HEK293T (cell line): ENCODE results near the gene SLC9A7.

Source experiments
- CTCF ChIA-PET: fragments of 350-600 bp; formaldehyde crosslinking; extraction: SDS; loops from one replicate; lab custom pipeline; 2021; ENCODE audit warnings: antibody characterized with exemption, inconsistent platforms; lab: Yijun Ruan, JAX
- POLR2A ChIA-PET: fragments of 350-600 bp; formaldehyde crosslinking; extraction: SDS; loops from one replicate; lab custom pipeline; 2020; ENCODE audit warnings: antibody characterized with exemption, inconsistent platforms; lab: Yijun Ruan, JAX
- DNase-seq: peaks from one replicate; pipeline ENCODE4 v3.0.0; 2012; ENCODE audit warnings: mixed read lengths; ENCODE audit errors: extremely low spot score
- ARNT ChIP-seq: fragments of 450-650 bp; IDR thresholded peaks from 2 replicates; pipeline ENCODE4 v1.6.1; 2017; ENCODE audit warnings: mild to moderate bottlenecking
- BHLHE40 ChIP-seq: fragments of 450-650 bp; IDR thresholded peaks from 2 replicates; pipeline ENCODE4 v1.6.1; 2016; ENCODE audit warnings: mild to moderate bottlenecking, moderate library complexity, borderline replicate concordance
- CTBP1 ChIP-seq: fragments of 450-650 bp; IDR thresholded peaks from 2 replicates; pipeline ENCODE4 v1.6.1; 2016; ENCODE audit warnings: borderline replicate concordance
- ELF4 ChIP-seq: fragments of 450-650 bp; IDR thresholded peaks from 2 replicates; pipeline ENCODE4 v1.6.1; 2017; ENCODE audit warnings: antibody characterized with exemption
- FOXA1 ChIP-seq: fragments of 450-650 bp; IDR thresholded peaks from 2 replicates; pipeline ENCODE4 v1.6.1; 2016; ENCODE audit warnings: mild to moderate bottlenecking
- FOXK2 ChIP-seq: fragments of 450-650 bp; IDR thresholded peaks from 2 replicates; pipeline ENCODE4 v1.6.1; 2016; ENCODE audit warnings: mild to moderate bottlenecking
- FOXM1 ChIP-seq: fragments of 450-650 bp; IDR thresholded peaks from 2 replicates; pipeline ENCODE4 v1.6.1; 2017; ENCODE audit warnings: mild to moderate bottlenecking, borderline replicate concordance
- HDGF ChIP-seq: fragments of 450-650 bp; IDR thresholded peaks from 2 replicates; pipeline ENCODE4 v1.6.1; 2017; ENCODE audit warnings: antibody characterized with exemption, borderline replicate concordance
- L3MBTL2 ChIP-seq: fragments of 450-650 bp; conservative IDR thresholded peaks from 2 replicates; pipeline ENCODE4 v1.6.1; 2016; ENCODE audit warnings: mild to moderate bottlenecking
- LEF1 ChIP-seq: fragments of 450-650 bp; IDR thresholded peaks from 2 replicates; pipeline ENCODE4 v1.6.1; 2017; ENCODE audit warnings: mild to moderate bottlenecking, borderline replicate concordance
- NFRKB ChIP-seq: fragments of 450-650 bp; IDR thresholded peaks from 2 replicates; pipeline ENCODE4 v1.6.1; 2016; ENCODE audit warnings: mild to moderate bottlenecking, moderate library complexity
- PKNOX1 ChIP-seq: fragments of 450-650 bp; IDR thresholded peaks from 2 replicates; pipeline ENCODE4 v1.6.1; 2016
- SP1 ChIP-seq: fragments of 450-650 bp; IDR thresholded peaks from 2 replicates; pipeline ENCODE4 v1.6.1; 2017
- SUZ12 ChIP-seq: fragments of 450-650 bp; IDR thresholded peaks from 2 replicates; pipeline ENCODE4 v1.6.1; 2016; ENCODE audit warnings: mild to moderate bottlenecking
- TARDBP ChIP-seq: fragments of 450-650 bp; IDR thresholded peaks from 2 replicates; pipeline ENCODE4 v1.6.1; 2016
- ZNF384 ChIP-seq: fragments of 450-650 bp; IDR thresholded peaks from 2 replicates; pipeline ENCODE4 v1.6.1; 2016

Gene SLC9A7

GRCh38 chrX:46617906-46618305, 141.0 kb downstream of the SLC9A7 start:
- POLR2A ChIA-PET: no interaction called here
- CTCF ChIA-PET: no interaction called here
- DNase-seq: no peak
- TF ChIP-seq FOXM1: no peak
- TF ChIP-seq NFRKB: no peak
- TF ChIP-seq BHLHE40: no peak
- no peak for TF ChIP-seq HDGF
- TF ChIP-seq FOXA1: no peak
- TF ChIP-seq SUZ12: no peak
- no peak for TF ChIP-seq TARDBP
- no peak for TF ChIP-seq FOXK2
- no peak for TF ChIP-seq PKNOX1
- no peak for TF ChIP-seq ZNF384
- no peak for TF ChIP-seq L3MBTL2
- TF ChIP-seq LEF1: no peak
- TF ChIP-seq ELF4: no peak
- no peak for TF ChIP-seq ARNT
- no peak for TF ChIP-seq SP1

- TF ChIP-seq FOXK2 (no peak), SP1 (no peak), L3MBTL2 (no peak), CTBP1 (no peak), FOXA1 (no peak), PKNOX1 (no peak), BHLHE40 (no peak), TARDBP (no peak), HDGF (no peak)
- POLR2A ChIA-PET: no interaction called here
- no peak for DNase-seq
- CTCF ChIA-PET: no interaction called here
Observed at GRCh38 chrX:46611658-46612362, 147.1 kb downstream of the SLC9A7 start.

GRCh38 chrX:46610070-46610658, 148.8 kb downstream of the SLC9A7 start:
- ChIA-PET CTCF (no interaction called here), POLR2A (no interaction called here)
- TF ChIP-seq FOXK2 (no peak), ZNF384 (no peak), HDGF (no peak), PKNOX1 (no peak), NFRKB (no peak)
- DNase-seq: no peak

- TF ChIP-seq ARNT (no peak), SUZ12 (no peak), ELF4 (no peak), FOXM1 (no peak), SP1 (no peak), NFRKB (no peak), TARDBP (no peak), FOXA1 (no peak), HDGF (no peak), ZNF384 (no peak), PKNOX1 (no peak), BHLHE40 (no peak), CTBP1 (no peak), L3MBTL2 (no peak), LEF1 (no peak), FOXK2 (no peak)
- no peak for DNase-seq
- POLR2A ChIA-PET: no interaction called here
- CTCF ChIA-PET: no interaction called here
Observed at GRCh38 chrX:46607916-46608315, 151.0 kb downstream of the SLC9A7 start.

GRCh38 chrX:46602468-46603102, 156.3 kb downstream of the SLC9A7 start:
- CTCF ChIA-PET: no interaction called here
- POLR2A ChIA-PET: no interaction called here
- DNase-seq: no peak
- no peak for TF ChIP-seq L3MBTL2
- TF ChIP-seq ARNT: no peak
- TF ChIP-seq HDGF: no peak
- TF ChIP-seq PKNOX1: no peak
- TF ChIP-seq CTBP1: no peak
